ENCODE results near the gene CCNH. TPM values are rescaled to one million over a fixed set of nuclear protein-coding genes. Genes with fewer than 3 reads are reported as not detected.
A peak's percentile ranks its signal among the peaks of the same experiment; 100 is the strongest.

The CCNH gene
- total RNA-seq, 1 donor from 2014 or later: 33.9 TPM

DNA sequence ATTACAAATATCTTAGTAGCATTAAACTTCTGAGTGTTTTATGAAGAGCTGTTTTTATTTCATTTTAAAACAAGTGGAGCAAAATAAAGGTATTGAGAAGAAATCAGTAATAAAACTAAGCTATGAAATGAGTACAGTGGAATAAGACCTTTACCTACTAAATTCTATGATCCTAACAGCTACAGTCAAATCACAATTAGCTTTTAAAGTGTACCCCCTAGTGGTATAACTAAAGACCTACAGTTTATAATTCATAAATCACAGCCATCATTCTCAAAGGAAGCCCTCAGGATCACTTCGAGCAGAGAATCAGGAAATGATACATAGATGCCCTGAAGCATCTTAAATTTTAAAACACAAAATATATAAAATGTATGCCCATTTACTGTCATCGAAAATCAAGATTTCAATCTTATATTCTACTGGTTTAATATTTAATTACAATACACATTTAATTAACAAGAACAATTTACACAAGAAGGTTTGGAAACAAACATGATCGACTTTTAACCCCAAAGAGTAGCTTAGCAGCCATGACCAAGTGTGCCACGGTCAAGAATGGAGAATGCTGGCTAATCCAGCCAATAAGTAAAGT is 12.3 kb downstream of the CCNH start:
- Mint-ChIP-seq H3K9me3 (ENCODE audit: unreplicated experiment) (no peaks in the 10 kb centered on the region), H3K4me1 (ENCODE audit: unreplicated experiment) (peaks cover 3% of the 10 kb centered on the region), H3K27me3 (ENCODE audit: unreplicated experiment) (no peaks in the 10 kb centered on the region), H3K27ac (ENCODE audit: unreplicated experiment) (no peak overlapping the region), H3K36me3 (ENCODE audit: low read depth, unreplicated experiment) (peaks cover 32% of the 10 kb centered on the region), H3K4me3 (ENCODE audit: unreplicated experiment) (no peak overlapping the region)
- peak; percentile 85 for TF ChIP-seq CTCF (IDR thresholded peaks at IDR 0.05; ENCODE audit: unreplicated experiment)
- no peak for DNase-seq (ENCODE audit: low spot score)

- TF ChIP-seq CTCF (IDR thresholded peaks at IDR 0.05; ENCODE audit: unreplicated experiment): no peak
- no peak for DNase-seq (ENCODE audit: low spot score)
- Mint-ChIP-seq H3K4me1 (ENCODE audit: unreplicated experiment) (peaks cover 3% of the 10 kb centered on the region), H3K4me3 (ENCODE audit: unreplicated experiment) (no peak overlapping the region), H3K27ac (ENCODE audit: unreplicated experiment) (peak overlapping the region; percentile 75), H3K9me3 (ENCODE audit: unreplicated experiment) (no peaks in the 10 kb centered on the region), H3K27me3 (ENCODE audit: unreplicated experiment) (no peaks in the 10 kb centered on the region), H3K36me3 (ENCODE audit: low read depth, unreplicated experiment) (peaks cover 31% of the 10 kb centered on the region)
Measured at GRCh38 chr5:87399720-87400119, 13.0 kb downstream of the CCNH start.

DNA sequence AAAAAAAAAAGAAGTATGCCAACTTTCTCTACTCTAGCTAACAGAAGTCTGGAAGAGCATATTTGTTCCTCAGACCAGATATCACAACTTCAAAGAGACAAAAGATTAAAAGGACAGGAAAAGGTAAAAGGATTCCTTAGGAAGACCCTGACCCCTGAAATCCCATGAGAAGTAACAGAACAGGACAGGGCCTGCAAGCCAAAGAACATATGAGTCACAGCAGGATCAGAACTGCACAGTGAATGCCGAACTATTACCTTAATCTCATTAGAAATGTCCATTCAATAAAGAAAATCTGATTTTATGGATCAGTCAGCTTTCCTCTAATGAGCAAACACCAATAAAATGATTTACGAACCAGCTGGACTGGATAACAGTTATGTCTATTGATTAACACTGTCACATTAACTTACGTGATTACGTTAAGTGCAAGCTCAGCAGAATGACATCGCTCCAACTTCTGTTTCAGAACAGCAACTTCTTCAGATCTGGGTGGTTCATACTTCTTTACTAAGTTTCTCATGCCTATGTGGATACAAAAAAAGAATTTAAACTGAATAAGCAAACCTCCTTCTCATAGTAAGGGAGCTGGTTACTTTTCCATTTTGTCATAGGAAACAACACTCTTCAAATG is 13.6 kb downstream of the CCNH start:
- H3K27me3 Mint-ChIP-seq (ENCODE audit: unreplicated experiment): no peaks in the 10 kb centered on the region
- TF ChIP-seq CTCF (IDR thresholded peaks at IDR 0.05; ENCODE audit: unreplicated experiment): no peak
- H3K4me1 Mint-ChIP-seq (ENCODE audit: unreplicated experiment): peaks cover 3% of the 10 kb centered on the region
- H3K36me3 Mint-ChIP-seq (ENCODE audit: low read depth, unreplicated experiment): peaks cover 26% of the 10 kb centered on the region
- no peaks in the 10 kb centered on the region for H3K9me3 Mint-ChIP-seq (ENCODE audit: unreplicated experiment)
- peak overlapping the region; percentile 67 for H3K27ac Mint-ChIP-seq (ENCODE audit: unreplicated experiment)
- H3K4me3 Mint-ChIP-seq (ENCODE audit: unreplicated experiment): no peak overlapping the region
- DNase-seq (ENCODE audit: low spot score): no peak

- Mint-ChIP-seq H3K36me3 (ENCODE audit: low read depth, unreplicated experiment) (peaks cover 28% of the 10 kb centered on the region), H3K4me1 (ENCODE audit: unreplicated experiment) (peaks cover under 1% of the 10 kb centered on the region), H3K9me3 (ENCODE audit: unreplicated experiment) (no peaks in the 10 kb centered on the region), H3K27ac (ENCODE audit: unreplicated experiment) (no peak overlapping the region), H3K27me3 (ENCODE audit: unreplicated experiment) (no peaks in the 10 kb centered on the region), H3K4me3 (ENCODE audit: unreplicated experiment) (no peak overlapping the region)
- no peak for DNase-seq (ENCODE audit: low spot score)
- no peak for TF ChIP-seq CTCF (IDR thresholded peaks at IDR 0.05; ENCODE audit: unreplicated experiment)
Measured at GRCh38 chr5:87394411-87395165, 18.1 kb downstream of the CCNH start.

GRCh38 chr5:87393331-87393730 is 19.4 kb downstream of the CCNH start:
- Mint-ChIP-seq H3K27ac (ENCODE audit: unreplicated experiment) (no peak overlapping the region), H3K27me3 (ENCODE audit: unreplicated experiment) (no peaks in the 10 kb centered on the region), H3K4me3 (ENCODE audit: unreplicated experiment) (no peak overlapping the region), H3K36me3 (ENCODE audit: low read depth, unreplicated experiment) (peaks cover 28% of the 10 kb centered on the region), H3K9me3 (ENCODE audit: unreplicated experiment) (no peaks in the 10 kb centered on the region), H3K4me1 (ENCODE audit: unreplicated experiment) (no peaks in the 10 kb centered on the region)
- DNase-seq (ENCODE audit: low spot score): no peak
- TF ChIP-seq CTCF (IDR thresholded peaks at IDR 0.05; ENCODE audit: unreplicated experiment): no peak
